H1 (cell line): Measurements from ENCODE around the gene PTCHD1. TPM values are rescaled to one million over a fixed set of nuclear protein-coding genes. Genes with fewer than 3 reads are reported as not detected.

ENCODE experiments used
- CTCF ChIA-PET: fragments of 300-600 bp; sonication (Branson Sonifier 250); formaldehyde crosslinking; loops from one replicate; lab custom pipeline; 2021; ENCODE audit not compliant: partially characterized antibody; lab: Charles Lee
- POLR2A ChIA-PET: fragments of 300-600 bp; sonication (Branson Sonifier 250); formaldehyde crosslinking; loops from one replicate; lab custom pipeline; 2021; ENCODE audit warnings: inconsistent platforms; ENCODE audit not compliant: partially characterized antibody; lab: Charles Lee
- DNase-seq, 2 experiments: peaks; one replicate each; pipeline versions ENCODE4 v3.0.0 to v3.0.0-alpha.2; 2010 to 2022; ENCODE audit warnings: low spot score in 2 of 2, low read depth in 1 of 2, mixed read lengths in 1 of 2
- FAIRE-seq: peaks from 2 replicates; lab custom pipeline; 2011; peaks lifted over from hg19 to GRCh38; lab: Jason Lieb, UNC
- H2AFZ ChIP-seq: 2 replicates; pipeline ENCODE4 v1.8.1; 2012; ENCODE audit warnings: low read length, inconsistent platforms
- H2AK5ac ChIP-seq: 2 replicates; pipeline ENCODE4 v1.6.1; 2013; ENCODE audit warnings: low read depth, low read length
- H2BK120ac ChIP-seq: replicated peaks from 2 replicates; pipeline ENCODE3; 2013; ENCODE audit warnings: low read depth, low read length, inconsistent platforms
- H2BK12ac ChIP-seq: 2 replicates; pipeline ENCODE4 v1.6.1; 2013; ENCODE audit warnings: low read depth, low read length
- H2BK15ac ChIP-seq: 2 replicates; pipeline ENCODE4 v1.6.1; 2013; ENCODE audit warnings: low read length
- H2BK20ac ChIP-seq: 2 replicates; pipeline ENCODE4 v1.6.1; 2013; ENCODE audit warnings: low read length
- H2BK5ac ChIP-seq: 2 replicates; pipeline ENCODE4 v1.6.1; 2013; ENCODE audit warnings: low read depth, low read length
- H3K14ac ChIP-seq: 2 replicates; pipeline ENCODE4 v1.6.1; 2013; ENCODE audit warnings: inconsistent platforms; ENCODE audit not compliant: insufficient read length
- H3K18ac ChIP-seq: 2 replicates; pipeline ENCODE4 v1.6.1; 2013; ENCODE audit warnings: low read length; ENCODE audit errors: extremely low read depth
- H3K23ac ChIP-seq: 2 replicates; pipeline ENCODE4 v1.6.1; 2013; ENCODE audit warnings: inconsistent platforms; ENCODE audit not compliant: insufficient read length
- H3K23me2 ChIP-seq: 2 replicates; pipeline ENCODE4 v1.6.1; 2013; ENCODE audit warnings: low read depth, low read length
- H3K27ac ChIP-seq: 2 replicates; pipeline ENCODE4 v1.6.1; 2011; ENCODE audit warnings: low read depth, low read length, inconsistent platforms
- H3K27me3 ChIP-seq, 4 experiments: replicated peaks in 1 of 4; 1 replicate in 1 of 4; 2 replicates in 3 of 4; pipeline versions ENCODE4 v1.6.1 to v1.8.1; 2011 to 2013; ENCODE audit warnings: low read length in 3 of 4, mild to moderate bottlenecking in 3 of 4, inconsistent platforms in 2 of 4, mixed read lengths in 2 of 4, moderate library complexity in 1 of 4; ENCODE audit not compliant: control insufficient read depth in 3 of 4, insufficient read depth in 3 of 4; ENCODE audit errors: extremely low read depth in 1 of 4
- H3K36me3 ChIP-seq, 4 experiments: 2 replicates each; pipeline versions ENCODE4 v1.6.1 to v1.8.1; 2011 to 2013; ENCODE audit warnings: mild to moderate bottlenecking in 4 of 4, low read length in 3 of 4, moderate library complexity in 2 of 4, control low read depth in 1 of 4, inconsistent platforms in 1 of 4; ENCODE audit not compliant: insufficient read depth in 4 of 4, control insufficient read depth in 2 of 4
- H3K4ac ChIP-seq: replicated peaks from 2 replicates; pipeline ENCODE3; 2013; ENCODE audit warnings: low read length, low read depth, mixed read lengths, inconsistent platforms; ENCODE audit not compliant: insufficient read length
- H3K4me1 ChIP-seq, 4 experiments: replicated peaks in 1 of 4; 1 replicate in 1 of 4; 2 replicates in 3 of 4; pipeline versions ENCODE4 v1.6.1 to v1.8.1; 2011 to 2013; ENCODE audit warnings: low read length in 3 of 4, inconsistent platforms in 2 of 4, mixed read lengths in 1 of 4; ENCODE audit not compliant: insufficient read depth in 4 of 4, control insufficient read depth in 3 of 4
- H3K4me2 ChIP-seq, 2 experiments: 2 replicates each; pipeline versions ENCODE4 v1.6.1 to v1.8.1; 2011 to 2013; ENCODE audit warnings: low read depth in 2 of 2, low read length in 2 of 2, control low read depth in 1 of 2, inconsistent platforms in 1 of 2, mild to moderate bottlenecking in 1 of 2; ENCODE audit not compliant: insufficient read depth in 1 of 2
- H3K4me3 ChIP-seq, 4 experiments: fragments of 200-600, 300-600 bp in 1 of 4; sonication (generic), shearing (Covaris generic), sonication (Bioruptor Twin) in 1 of 4; 2 replicates each; pipeline versions ENCODE4 v1.5.1 to v1.8.1; 2011 to 2016; ENCODE audit warnings: low read length in 4 of 4, low read depth in 3 of 4, control low read depth in 2 of 4, inconsistent platforms in 2 of 4, mild to moderate bottlenecking in 2 of 4, mixed read lengths in 1 of 4, moderate library complexity in 1 of 4; ENCODE audit not compliant: insufficient read depth in 2 of 4; ENCODE audit errors: extremely low read depth in 1 of 4
- H3K56ac ChIP-seq: replicated peaks from 2 replicates; pipeline ENCODE3; 2013; ENCODE audit warnings: low read depth, mild to moderate bottlenecking, mixed read lengths, low read length, inconsistent platforms; ENCODE audit not compliant: insufficient read length
- H3K79me1 ChIP-seq: 2 replicates; pipeline ENCODE4 v1.6.1; 2013; ENCODE audit warnings: low read depth, low read length, control low read depth
- H3K79me2 ChIP-seq, 2 experiments: 2 replicates each; pipeline versions ENCODE4 v1.6.1 to v1.8.1; 2012 to 2013; ENCODE audit warnings: low read length in 2 of 2, mild to moderate bottlenecking in 2 of 2, inconsistent platforms in 1 of 2; ENCODE audit not compliant: insufficient read depth in 2 of 2, control insufficient read depth in 1 of 2
- H3K9ac ChIP-seq, 4 experiments: replicated peaks in 1 of 4; 1 replicate in 1 of 4; 2 replicates in 3 of 4; pipeline versions ENCODE4 v1.6.1 to v1.8.1; 2011 to 2013; ENCODE audit warnings: low read depth in 3 of 4, low read length in 3 of 4, control low read depth in 2 of 4, mild to moderate bottlenecking in 2 of 4, moderate library complexity in 2 of 4, inconsistent platforms in 1 of 4; ENCODE audit errors: extremely low read depth in 1 of 4
- H3K9me3 ChIP-seq, 2 experiments: 2 replicates each; pipeline versions ENCODE4 v1.6.1 to v1.8.1; 2012 to 2013; ENCODE audit warnings: mild to moderate bottlenecking in 2 of 2, moderate library complexity in 2 of 2, control low read depth in 1 of 2, inconsistent platforms in 1 of 2, low read depth in 1 of 2, low read length in 1 of 2, mixed read lengths in 1 of 2; ENCODE audit not compliant: insufficient read depth in 2 of 2
- H4K20me1 ChIP-seq, 2 experiments: replicated peaks in 1 of 2; 2 replicates each; pipeline versions ENCODE3 to v1.8.1; 2011 to 2013; ENCODE audit warnings: inconsistent platforms in 2 of 2, low read length in 2 of 2, mild to moderate bottlenecking in 1 of 2; ENCODE audit not compliant: insufficient read depth in 2 of 2, control insufficient read depth in 1 of 2
- H4K5ac ChIP-seq: 2 replicates; pipeline ENCODE4 v1.6.1; 2013; ENCODE audit warnings: low read length, low read depth, mixed read lengths, inconsistent platforms; ENCODE audit not compliant: insufficient read length
- H4K8ac ChIP-seq: 2 replicates; pipeline ENCODE4 v1.8.0; 2013; ENCODE audit warnings: mild to moderate bottlenecking, moderate library complexity, low read length, inconsistent platforms; ENCODE audit not compliant: insufficient read depth; ENCODE audit errors: extremely low read depth
- H4K91ac ChIP-seq: replicated peaks from 2 replicates; pipeline ENCODE3; 2013; ENCODE audit warnings: low read length, mixed read lengths, inconsistent platforms; ENCODE audit not compliant: insufficient read length
- ASH2L ChIP-seq: fragments of 200-600, 300-600 bp; sonication (generic); IDR thresholded peaks from one replicate; pipeline ENCODE4 v1.7.1; 2017; ENCODE audit warnings: low read length
- CBX8 ChIP-seq: fragments of 300-800, 300-1000 bp; sonication (generic); IDR thresholded peaks from 2 replicates; pipeline ENCODE4 v1.7.1; 2016; ENCODE audit warnings: low read depth, low read length, borderline replicate concordance
- MAFK ChIP-seq: IDR thresholded peaks from 2 replicates; pipeline ENCODE4 v1.6.1; 2012; ENCODE audit warnings: low read depth, mild to moderate bottlenecking, improper control_type of control experiment, low read length
- NANOG ChIP-seq: IDR thresholded peaks from 2 replicates; pipeline ENCODE4 v1.6.1; 2011; ENCODE audit warnings: low read length, low read depth, mild to moderate bottlenecking, inconsistent platforms; ENCODE audit not compliant: insufficient read depth, poor library complexity, severe bottlenecking
- PHF8 ChIP-seq: fragments of 200-600 bp; sonication (generic); conservative IDR thresholded peaks from 2 replicates; pipeline ENCODE4 v1.7.1; 2012; ENCODE audit warnings: low read depth, mild to moderate bottlenecking, inconsistent platforms, low read length, moderate library complexity
- POLR2A ChIP-seq, 2 experiments: IDR thresholded peaks; 1 replicate in 1 of 2; 2 replicates in 1 of 2; pipeline ENCODE4 v1.6.1; 2011; ENCODE audit warnings: low read depth in 2 of 2, low read length in 2 of 2, mild to moderate bottlenecking in 2 of 2; ENCODE audit errors: control extremely low read depth in 1 of 2
- RAD21 ChIP-seq, 2 experiments: IDR thresholded peaks in 1 of 2; conservative IDR thresholded peaks in 1 of 2; 2 replicates each; pipeline ENCODE4 v1.6.1; 2011; ENCODE audit warnings: low read depth in 2 of 2, low read length in 2 of 2, improper control_type of control experiment in 1 of 2, inconsistent platforms in 1 of 2, mild to moderate bottlenecking in 1 of 2, moderate library complexity in 1 of 2
- SUZ12 ChIP-seq: fragments of 200-600 bp; sonication (generic); IDR thresholded peaks from 2 replicates; pipeline ENCODE4 v1.6.1; 2012; ENCODE audit warnings: mild to moderate bottlenecking, inconsistent platforms, low read length, moderate library complexity, mixed read lengths
- TAF1 ChIP-seq: IDR thresholded peaks from 2 replicates; pipeline ENCODE4 v1.6.1; 2011; ENCODE audit warnings: mild to moderate bottlenecking, low read depth, low read length
- TEAD4 ChIP-seq: IDR thresholded peaks from 2 replicates; pipeline ENCODE4 v1.6.1; 2012; ENCODE audit warnings: low read depth, low read length, inconsistent platforms, mixed read lengths
- YY1 ChIP-seq: IDR thresholded peaks from 2 replicates; pipeline ENCODE4 v1.6.1; 2011; ENCODE audit warnings: low read depth, mild to moderate bottlenecking, low read length
- WGBS, 2 experiments: shearing (Covaris generic) in 1 of 2; methylation state at CpG; one replicate each; pipeline versions ENCODE4 v1.1.6 to v1.1.7; 2013 to 2015; ENCODE audit warnings: low lambda C conversion rate in 2 of 2, mixed read lengths in 2 of 2, inconsistent platforms in 1 of 2, low coverage in 1 of 2, missing lambda C conversion rate in 1 of 2; ENCODE audit not compliant: insufficient replicate concordance in 2 of 2, insufficient coverage in 1 of 2, insufficient read length in 1 of 2; ENCODE audit errors: extremely low coverage in 1 of 2, missing lambda C conversion rate in 1 of 2; 5-methylcytosine and 5-hydroxymethylcytosine counted together
- polyA plus RNA-seq, 7 experiments: library from polyadenylated mRNA; depleted of rRNA in 3 of 7; stranded (reverse) in 5 of 7; unstranded in 2 of 7; fragments of >200 nt in 5 of 7; fragments of 200-250 nt in 2 of 7; gene quantifications; 1 replicate in 5 of 7; 2 replicates in 1 of 7; 4 replicates in 1 of 7; pipeline versions ENCODE4 v1.2.1 to v1.2.3, GENCODE V29; 2011 to 2013; ENCODE audit warnings: missing spikeins in 2 of 7, mixed read lengths in 2 of 7
- total RNA-seq: library from RNA; stranded (reverse); fragmentation: NEBNext Ultra II Directional; extraction: Animal tissue kit (Norgen Biotek cat#: 25700); gene quantifications from 2 replicates; pipeline ENCODE4 v1.2.1, GENCODE V29; 2021
- TF ChIP-seq, protein P1 (sequence below): IDR thresholded peaks from 2 replicates; pipeline ENCODE4 v1.6.1; 2011; ENCODE audit warnings: low read depth, mild to moderate bottlenecking, low read length; ENCODE audit not compliant: insufficient read depth
- TF ChIP-seq, protein P2 (sequence below): IDR thresholded peaks from 2 replicates; pipeline ENCODE4 v1.6.1; 2012; ENCODE audit warnings: low read length, inconsistent platforms

The PTCHD1 gene
- total and polyA plus RNA-seq, 2 of the 8 experiments (the other 6 are each of a cell fraction or from before 2014, with no cell fraction given) = 0.53 to 2.4 TPM

DNA sequence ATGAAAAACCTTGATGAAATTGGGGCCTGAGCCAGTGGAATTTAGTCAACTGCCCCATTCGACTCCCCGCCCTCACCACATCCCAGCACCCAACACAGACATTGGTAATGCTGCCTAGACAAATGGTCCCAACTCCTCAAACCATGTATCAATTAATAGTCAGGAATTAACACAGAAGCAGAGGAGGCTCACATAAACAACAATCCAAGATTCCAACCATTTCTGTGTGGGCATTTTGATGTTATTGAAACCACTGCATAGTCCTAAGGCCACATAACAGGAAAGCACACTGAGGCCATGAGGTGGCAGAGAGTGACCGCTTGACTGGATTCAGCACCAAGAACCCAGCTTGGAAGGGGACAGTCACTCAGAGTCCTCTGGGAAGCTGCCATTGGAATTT, 22.5 kb upstream of the PTCHD1 start:
- Histone ChIP-seq H3K27me3 (no peaks in the 10 kb centered on the region), H3K18ac (no peak overlapping the region), H3K4me3 (no peak overlapping the region), H3K4me1 (no peaks in the 10 kb centered on the region), H2BK15ac (no peak overlapping the region), H3K56ac (no peak overlapping the region), H2AK5ac (no peak overlapping the region), H3K4ac (no peak overlapping the region), H3K36me3 (no peaks in the 10 kb centered on the region), H2AFZ (no peak overlapping the region), H3K9ac (no peak overlapping the region), H2BK20ac (no peak overlapping the region), H3K4me2 (no peak overlapping the region), H3K23me2 (no peaks in the 10 kb centered on the region), H3K79me1 (no peaks in the 10 kb centered on the region), H2BK12ac (no peak overlapping the region), H3K27ac (no peak overlapping the region), H4K20me1 (no peaks in the 10 kb centered on the region), H3K14ac (no peak overlapping the region), H3K79me2 (no peaks in the 10 kb centered on the region), H4K91ac (no peak overlapping the region), H3K23ac (no peak overlapping the region), H4K5ac (no peak overlapping the region), H2BK5ac (no peak overlapping the region), H2BK120ac (no peak overlapping the region), H4K8ac (no peak overlapping the region), H3K9me3 (no peaks in the 10 kb centered on the region)
- CTCF ChIA-PET = no interaction called here
- TF ChIP-seq YY1 = no peak
- TF ChIP-seq SUZ12 = no peak
- TF ChIP-seq TEAD4 = no peak
- TF ChIP-seq RAD21 (IDR thresholded peaks at IDR 0.05 in 1 of 2, conservative IDR thresholded peaks at IDR 0.05 in 1 of 2; ENCODE audit: low read depth in 2 of 2, low read length in 2 of 2) = no peak
- TF ChIP-seq MAFK = no peak
- TF ChIP-seq, protein P1, sequence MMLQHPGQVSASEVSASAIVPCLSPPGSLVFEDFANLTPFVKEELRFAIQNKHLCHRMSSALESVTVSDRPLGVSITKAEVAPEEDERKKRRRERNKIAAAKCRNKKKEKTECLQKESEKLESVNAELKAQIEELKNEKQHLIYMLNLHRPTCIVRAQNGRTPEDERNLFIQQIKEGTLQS = no peak
- TF ChIP-seq NANOG = no peak
- no peak for TF ChIP-seq ASH2L
- TF ChIP-seq, protein P2, sequence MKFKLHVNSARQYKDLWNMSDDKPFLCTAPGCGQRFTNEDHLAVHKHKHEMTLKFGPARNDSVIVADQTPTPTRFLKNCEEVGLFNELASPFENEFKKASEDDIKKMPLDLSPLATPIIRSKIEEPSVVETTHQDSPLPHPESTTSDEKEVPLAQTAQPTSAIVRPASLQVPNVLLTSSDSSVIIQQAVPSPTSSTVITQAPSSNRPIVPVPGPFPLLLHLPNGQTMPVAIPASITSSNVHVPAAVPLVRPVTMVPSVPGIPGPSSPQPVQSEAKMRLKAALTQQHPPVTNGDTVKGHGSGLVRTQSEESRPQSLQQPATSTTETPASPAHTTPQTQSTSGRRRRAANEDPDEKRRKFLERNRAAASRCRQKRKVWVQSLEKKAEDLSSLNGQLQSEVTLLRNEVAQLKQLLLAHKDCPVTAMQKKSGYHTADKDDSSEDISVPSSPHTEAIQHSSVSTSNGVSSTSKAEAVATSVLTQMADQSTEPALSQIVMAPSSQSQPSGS = no peak
- no peak for TF ChIP-seq TAF1
- TF ChIP-seq POLR2A (IDR thresholded peaks at IDR 0.05; ENCODE audit: control extremely low read depth in 1 of 2, low read depth in 2 of 2, low read length in 2 of 2) = no peak
- TF ChIP-seq PHF8 = no peak
- no peak for TF ChIP-seq CBX8
- WGBS, 2 experiments = 83% methylated on average over 3 of the region's 3 CpGs; no CpG with 5 or more reads in 1 of the 2 experiments
- no peak for FAIRE-seq
- POLR2A ChIA-PET = no interaction called here
- no peak for DNase-seq
